ENCODE data around the gene ANKRD22. TPM values are rescaled to one million over a fixed set of nuclear protein-coding genes. Genes with fewer than 3 reads are reported as not detected.

ANKRD22 gene
- total and polyA plus RNA-seq, 10 of the 15 experiments (the other 5 are each of a cell fraction or from before 2014, with no cell fraction given) = 0.30 to 1.3 (median 0.71) TPM

- peak; percentile 89 for TF ChIP-seq MEF2A (IDR thresholded peaks at IDR 0.05; ENCODE audit: insufficient read depth, low read depth, low read length)
- no peak for TF ChIP-seq CHD1 (IDR thresholded peaks at IDR 0.05; ENCODE audit: low read depth, low read length)
- no peak for TF ChIP-seq ZBTB11 (CRISPR knock-in tag; IDR thresholded peaks at IDR 0.05)
- TF ChIP-seq MYB (IDR thresholded peaks at IDR 0.05; ENCODE audit: borderline replicate concordance, low read depth, low read length) = no peak
- no peak for TF ChIP-seq KAT2A (conservative IDR thresholded peaks at IDR 0.05; ENCODE audit: control insufficient read depth, low read depth, low read length)
- no peak for TF ChIP-seq NFYA (IDR thresholded peaks at IDR 0.05; ENCODE audit: borderline replicate concordance, low read depth, low read length)
- no peak for TF ChIP-seq E4F1 (IDR thresholded peaks at IDR 0.05; ENCODE audit: borderline replicate concordance, partially characterized antibody)
- no peak for TF ChIP-seq CEBPB (IDR thresholded peaks at IDR 0.05; ENCODE audit: borderline replicate concordance in 1 of 2, low read depth in 2 of 2, low read length in 2 of 2)
- no peak for TF ChIP-seq GABPA (IDR thresholded peaks at IDR 0.05; ENCODE audit: low read depth)
- no peak for TF ChIP-seq IRF3 (IDR thresholded peaks at IDR 0.05)
- TF ChIP-seq SMAD5 (IDR thresholded peaks at IDR 0.05; ENCODE audit: low read depth) = no peak
- peak; percentile 92 for TF ChIP-seq JUNB (IDR thresholded peaks at IDR 0.05)
- no peak for TF ChIP-seq RCOR1 (conservative IDR thresholded peaks at IDR 0.05; ENCODE audit: low read depth, low read length)
- peak; percentile 75 for TF ChIP-seq ATF2 (IDR thresholded peaks at IDR 0.05; ENCODE audit: low read length)
- TF ChIP-seq ZNF622 (IDR thresholded peaks at IDR 0.05) = no peak
- no peak for TF ChIP-seq NR2F1 (conservative IDR thresholded peaks at IDR 0.05)
- no peak for TF ChIP-seq ZBTB40 (IDR thresholded peaks at IDR 0.05; ENCODE audit: borderline replicate concordance)
- no peak for TF ChIP-seq NFXL1 (IDR thresholded peaks at IDR 0.05; ENCODE audit: borderline replicate concordance)
- no peak for TF ChIP-seq POLR2AphosphoS2 (IDR thresholded peaks at IDR 0.05; ENCODE audit: low read depth, low read length)
Measured at GRCh38 chr10:88886557-88886956, 34.9 kb upstream of the ANKRD22 start (continued).

All from GM12878 (cell line).